ENCODE results near the gene PI4K2A.

PI4K2A gene

GRCh38 chr10:97718178-97718577 is 77.7 kb downstream of the PI4K2A start:
- Histone ChIP-seq H3K27ac (ENCODE audit: low read depth, low read length) (no peak overlapping the region), H3K4ac (ENCODE audit: low read depth, low read length) (no peak overlapping the region), H3K23ac (ENCODE audit: low read length) (no peak overlapping the region), H3K18ac (ENCODE audit: low read length) (no peak overlapping the region), H2BK5ac (ENCODE audit: low read depth, low read length, poor library complexity) (no peak overlapping the region), H3K27me3 (ENCODE audit: insufficient read depth, low read length) (no peaks in the 10 kb centered on the region), H3K36me3 (ENCODE audit: control insufficient read depth in 1 of 2, insufficient read depth in 2 of 2, low read length in 2 of 2) (peaks cover 10 to 14% of the 10 kb centered on the region in 2 experiments), H3K79me2 (ENCODE audit: control insufficient read depth, insufficient read depth, low read length, poor library complexity) (peaks cover 10% of the 10 kb centered on the region), H4K91ac (ENCODE audit: low read depth, low read length) (no peak overlapping the region), H3K79me1 (ENCODE audit: low read length) (peaks cover 11% of the 10 kb centered on the region), H3K14ac (ENCODE audit: low read length) (no peak overlapping the region), H4K8ac (ENCODE audit: low read depth, low read length) (no peak overlapping the region), H3K9me3 (ENCODE audit: insufficient read depth, low read depth, low read length) (no peaks in the 10 kb centered on the region), H2AK5ac (ENCODE audit: low read length) (no peak overlapping the region), H2BK12ac (ENCODE audit: low read length) (no peak overlapping the region), H3K4me2 (ENCODE audit: low read length) (no peak overlapping the region), H2AFZ (ENCODE audit: insufficient read depth, low read length, poor library complexity) (no peak overlapping the region), H3K4me3 (ENCODE audit: low read depth, low read length) (no peak overlapping the region), H3K4me1 (ENCODE audit: control insufficient read depth in 1 of 2, insufficient read depth in 2 of 2, low read length in 2 of 2) (peaks cover 7 to 24% of the 10 kb centered on the region in 2 experiments), H4K12ac (ENCODE audit: low read depth, low read length) (no peak overlapping the region), H3K9ac (ENCODE audit: low read length) (no peak overlapping the region), H2BK120ac (ENCODE audit: insufficient read depth, low read length, poor library complexity) (no peak overlapping the region)
- no CpG with 5 or more reads among the region's 6 CpGs for WGBS (ENCODE audit: extremely low coverage, insufficient coverage, insufficient read length)
- peak; percentile 46 to 66 for DNase-seq

DNA sequence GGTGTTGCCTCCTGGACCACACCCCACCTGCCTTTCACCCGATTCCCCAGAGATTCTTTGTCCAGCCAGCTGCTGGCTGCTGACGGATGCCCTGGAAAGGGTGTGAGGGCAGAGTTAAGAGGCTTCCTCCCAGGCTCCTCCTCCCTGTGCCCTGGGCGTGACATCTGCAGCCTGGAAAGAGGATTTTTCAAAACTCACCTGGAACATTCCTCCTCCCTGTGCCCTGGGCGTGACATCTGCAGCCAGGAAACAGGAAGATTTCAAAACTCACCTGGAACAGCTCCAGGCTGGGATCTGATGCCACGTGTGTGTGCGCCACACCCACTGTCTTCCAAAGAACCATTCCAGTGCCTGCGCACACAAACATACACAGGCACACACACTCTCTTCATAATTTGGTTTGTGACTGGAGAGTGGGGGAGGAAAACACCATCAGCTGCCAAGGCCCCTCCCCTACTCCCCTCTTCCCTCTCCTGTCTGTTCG is 78.2 kb downstream of the PI4K2A start:
- Histone ChIP-seq H3K79me1 (ENCODE audit: low read length) (peaks cover 9% of the 10 kb centered on the region), H2BK120ac (ENCODE audit: insufficient read depth, low read length, poor library complexity) (no peak overlapping the region), H3K27ac (ENCODE audit: low read depth, low read length) (no peak overlapping the region), H3K36me3 (ENCODE audit: control insufficient read depth in 1 of 2, insufficient read depth in 2 of 2, low read length in 2 of 2) (peaks cover 10 to 14% of the 10 kb centered on the region in 2 experiments), H3K4me1 (ENCODE audit: control insufficient read depth in 1 of 2, insufficient read depth in 2 of 2, low read length in 2 of 2) (peaks cover 6 to 22% of the 10 kb centered on the region in 2 experiments), H3K18ac (ENCODE audit: low read length) (no peak overlapping the region), H3K9me3 (ENCODE audit: insufficient read depth, low read depth, low read length) (no peaks in the 10 kb centered on the region), H2BK5ac (ENCODE audit: low read depth, low read length, poor library complexity) (no peak overlapping the region), H3K23ac (ENCODE audit: low read length) (no peak overlapping the region), H3K79me2 (ENCODE audit: control insufficient read depth, insufficient read depth, low read length, poor library complexity) (peaks cover 8% of the 10 kb centered on the region), H2AK5ac (ENCODE audit: low read length) (no peak overlapping the region), H3K14ac (ENCODE audit: low read length) (no peak overlapping the region), H4K8ac (ENCODE audit: low read depth, low read length) (no peak overlapping the region), H2BK12ac (ENCODE audit: low read length) (no peak overlapping the region), H3K4me2 (ENCODE audit: low read length) (no peak overlapping the region), H3K4me3 (ENCODE audit: low read depth, low read length) (peak overlapping the region; percentile 16), H2AFZ (ENCODE audit: insufficient read depth, low read length, poor library complexity) (no peak overlapping the region), H4K91ac (ENCODE audit: low read depth, low read length) (no peak overlapping the region), H3K27me3 (ENCODE audit: insufficient read depth, low read length) (no peaks in the 10 kb centered on the region), H3K9ac (ENCODE audit: low read length) (no peak overlapping the region), H4K12ac (ENCODE audit: low read depth, low read length) (no peak overlapping the region), H3K4ac (ENCODE audit: low read depth, low read length) (no peak overlapping the region)
- DNase-seq: peak; percentile 98 to 100
- no CpG with 5 or more reads among the region's 8 CpGs for WGBS (ENCODE audit: extremely low coverage, insufficient coverage, insufficient read length)

DNA sequence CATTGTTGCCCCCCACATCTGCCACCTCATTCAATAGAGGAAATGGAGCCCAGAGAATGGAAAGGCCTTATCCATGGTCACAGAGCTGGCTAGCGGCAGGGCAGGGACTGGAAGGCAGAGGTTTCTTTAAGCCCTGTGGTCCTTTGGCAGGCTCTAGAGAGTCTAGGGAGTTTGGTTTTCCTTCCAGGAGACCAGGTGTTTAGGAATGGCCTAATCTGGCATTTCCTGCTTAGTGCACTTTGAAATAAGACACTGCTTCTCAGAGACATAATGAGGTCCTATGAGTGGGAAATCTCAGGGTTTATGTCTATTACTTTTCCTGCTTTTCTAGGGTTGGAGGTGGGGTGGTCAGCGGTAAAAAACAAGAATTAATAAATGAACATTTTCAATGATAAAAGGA is 79.1 kb downstream of the PI4K2A start:
- H3K79me2 ChIP-seq (ENCODE audit: control insufficient read depth, insufficient read depth, low read length, poor library complexity): no peaks in the 10 kb centered on the region
- H3K4ac ChIP-seq (ENCODE audit: low read depth, low read length): no peak overlapping the region
- no peak overlapping the region for H3K27ac ChIP-seq (ENCODE audit: low read depth, low read length)
- H3K18ac ChIP-seq (ENCODE audit: low read length): no peak overlapping the region
- no peak overlapping the region for H2AFZ ChIP-seq (ENCODE audit: insufficient read depth, low read length, poor library complexity)
- no peak overlapping the region for H2AK5ac ChIP-seq (ENCODE audit: low read length)
- H4K12ac ChIP-seq (ENCODE audit: low read depth, low read length): no peak overlapping the region
- peaks cover under 1% of the 10 kb centered on the region for H3K79me1 ChIP-seq (ENCODE audit: low read length)
- no peak overlapping the region for H4K91ac ChIP-seq (ENCODE audit: low read depth, low read length)
- peaks cover 10 to 14% of the 10 kb centered on the region in 2 experiments for H3K36me3 ChIP-seq (ENCODE audit: control insufficient read depth in 1 of 2, insufficient read depth in 2 of 2, low read length in 2 of 2)
- no peak overlapping the region for H3K4me3 ChIP-seq (ENCODE audit: low read depth, low read length)
- peaks cover 6 to 21% of the 10 kb centered on the region in 2 experiments for H3K4me1 ChIP-seq (ENCODE audit: control insufficient read depth in 1 of 2, insufficient read depth in 2 of 2, low read length in 2 of 2)
- H3K4me2 ChIP-seq (ENCODE audit: low read length): no peak overlapping the region
- H2BK5ac ChIP-seq (ENCODE audit: low read depth, low read length, poor library complexity): no peak overlapping the region
- no peaks in the 10 kb centered on the region for H3K27me3 ChIP-seq (ENCODE audit: insufficient read depth, low read length)
- H3K9me3 ChIP-seq (ENCODE audit: insufficient read depth, low read depth, low read length): no peaks in the 10 kb centered on the region
- WGBS (ENCODE audit: extremely low coverage, insufficient coverage, insufficient read length): no CpG with 5 or more reads among the region's 2 CpGs
- H3K14ac ChIP-seq (ENCODE audit: low read length): no peak overlapping the region
- no peak overlapping the region for H3K23ac ChIP-seq (ENCODE audit: low read length)
- H4K8ac ChIP-seq (ENCODE audit: low read depth, low read length): no peak overlapping the region
- H3K9ac ChIP-seq (ENCODE audit: low read length): no peak overlapping the region
- H2BK120ac ChIP-seq (ENCODE audit: insufficient read depth, low read length, poor library complexity): no peak overlapping the region
- DNase-seq: no peak
- no peak overlapping the region for H2BK12ac ChIP-seq (ENCODE audit: low read length)

- Histone ChIP-seq H3K4me1 (ENCODE audit: control insufficient read depth in 1 of 2, insufficient read depth in 2 of 2, low read length in 2 of 2) (peaks cover 4 to 15% of the 10 kb centered on the region in 2 experiments), H4K12ac (ENCODE audit: low read depth, low read length) (no peak overlapping the region), H2AFZ (ENCODE audit: insufficient read depth, low read length, poor library complexity) (no peak overlapping the region), H2BK5ac (ENCODE audit: low read depth, low read length, poor library complexity) (no peak overlapping the region), H3K9ac (ENCODE audit: low read length) (no peak overlapping the region), H3K27me3 (ENCODE audit: insufficient read depth, low read length) (no peaks in the 10 kb centered on the region), H3K4me2 (ENCODE audit: low read length) (no peak overlapping the region), H2BK12ac (ENCODE audit: low read length) (no peak overlapping the region), H3K79me1 (ENCODE audit: low read length) (no peaks in the 10 kb centered on the region), H3K79me2 (ENCODE audit: control insufficient read depth, insufficient read depth, low read length, poor library complexity) (no peaks in the 10 kb centered on the region), H3K23ac (ENCODE audit: low read length) (no peak overlapping the region), H4K8ac (ENCODE audit: low read depth, low read length) (no peak overlapping the region), H3K14ac (ENCODE audit: low read length) (no peak overlapping the region), H3K27ac (ENCODE audit: low read depth, low read length) (no peak overlapping the region), H2BK120ac (ENCODE audit: insufficient read depth, low read length, poor library complexity) (no peak overlapping the region), H2AK5ac (ENCODE audit: low read length) (peak overlapping the region; percentile 35), H3K4ac (ENCODE audit: low read depth, low read length) (no peak overlapping the region), H3K4me3 (ENCODE audit: low read depth, low read length) (no peak overlapping the region), H3K18ac (ENCODE audit: low read length) (no peak overlapping the region), H3K36me3 (ENCODE audit: control insufficient read depth in 1 of 2, insufficient read depth in 2 of 2, low read length in 2 of 2) (peaks cover 7 to 13% of the 10 kb centered on the region in 2 experiments), H3K9me3 (ENCODE audit: insufficient read depth, low read depth, low read length) (no peaks in the 10 kb centered on the region), H4K91ac (ENCODE audit: low read depth, low read length) (no peak overlapping the region)
- WGBS (ENCODE audit: extremely low coverage, insufficient coverage, insufficient read length): no CpG with 5 or more reads among the region's 12 CpGs
- DNase-seq: no peak
Observed at GRCh38 chr10:97721871-97722780, 81.7 kb downstream of the PI4K2A start.
